ENCODE results near the gene SFXN3. TPM values are rescaled to one million over a fixed set of nuclear protein-coding genes. Genes with fewer than 3 reads are reported as not detected.

SFXN3 gene
- total and polyA plus RNA-seq, 2 of the 13 experiments (the other 11 are each of a cell fraction or from before 2014, with no cell fraction given): 16.8 to 71.5 TPM

DNA sequence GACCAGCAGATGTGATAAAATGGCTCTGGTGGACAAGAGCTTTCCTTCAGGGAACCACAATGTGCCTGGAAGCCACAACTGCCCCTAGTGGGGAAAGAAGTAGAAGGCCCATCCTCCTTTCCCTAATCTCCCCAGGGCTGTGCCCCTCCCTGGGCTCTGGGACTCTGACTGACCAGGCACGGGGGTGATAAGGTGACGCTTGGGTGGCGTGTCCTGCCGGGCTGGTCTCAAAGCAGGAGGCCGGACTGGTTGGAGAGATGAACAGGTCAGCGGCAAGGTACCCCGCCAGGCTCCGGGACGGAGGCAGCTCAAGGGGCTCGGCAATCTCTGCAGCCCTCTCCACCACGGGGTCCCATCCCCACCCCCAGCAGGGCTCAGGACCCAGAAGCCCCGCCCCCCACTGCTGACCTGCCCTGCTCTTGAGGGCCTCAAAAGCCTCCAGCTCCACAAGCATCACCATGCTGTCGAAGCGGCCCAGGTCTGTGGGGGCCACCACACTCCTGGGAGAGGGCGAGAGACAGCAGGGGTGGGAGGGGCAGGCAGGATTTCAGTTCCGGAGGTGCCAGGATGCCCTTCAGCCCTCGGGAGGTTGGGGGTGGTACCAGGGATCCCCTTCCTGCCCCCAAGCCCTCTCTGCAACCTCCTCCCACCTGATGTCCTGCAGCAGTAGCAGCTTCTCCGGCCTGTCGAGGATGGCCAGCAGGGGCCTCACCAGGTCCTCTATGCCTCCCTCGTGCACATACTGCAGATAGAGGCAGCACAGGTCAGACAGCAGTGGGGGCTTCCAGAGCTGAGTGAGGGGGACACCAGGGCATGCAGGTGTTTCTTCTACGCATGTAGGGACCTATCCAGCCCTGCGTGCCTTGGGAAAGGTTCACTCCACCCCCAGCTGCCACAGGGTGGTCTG lies 19.3 kb upstream of the SFXN3 start (continued):
- TF ChIP-seq, protein P1, sequence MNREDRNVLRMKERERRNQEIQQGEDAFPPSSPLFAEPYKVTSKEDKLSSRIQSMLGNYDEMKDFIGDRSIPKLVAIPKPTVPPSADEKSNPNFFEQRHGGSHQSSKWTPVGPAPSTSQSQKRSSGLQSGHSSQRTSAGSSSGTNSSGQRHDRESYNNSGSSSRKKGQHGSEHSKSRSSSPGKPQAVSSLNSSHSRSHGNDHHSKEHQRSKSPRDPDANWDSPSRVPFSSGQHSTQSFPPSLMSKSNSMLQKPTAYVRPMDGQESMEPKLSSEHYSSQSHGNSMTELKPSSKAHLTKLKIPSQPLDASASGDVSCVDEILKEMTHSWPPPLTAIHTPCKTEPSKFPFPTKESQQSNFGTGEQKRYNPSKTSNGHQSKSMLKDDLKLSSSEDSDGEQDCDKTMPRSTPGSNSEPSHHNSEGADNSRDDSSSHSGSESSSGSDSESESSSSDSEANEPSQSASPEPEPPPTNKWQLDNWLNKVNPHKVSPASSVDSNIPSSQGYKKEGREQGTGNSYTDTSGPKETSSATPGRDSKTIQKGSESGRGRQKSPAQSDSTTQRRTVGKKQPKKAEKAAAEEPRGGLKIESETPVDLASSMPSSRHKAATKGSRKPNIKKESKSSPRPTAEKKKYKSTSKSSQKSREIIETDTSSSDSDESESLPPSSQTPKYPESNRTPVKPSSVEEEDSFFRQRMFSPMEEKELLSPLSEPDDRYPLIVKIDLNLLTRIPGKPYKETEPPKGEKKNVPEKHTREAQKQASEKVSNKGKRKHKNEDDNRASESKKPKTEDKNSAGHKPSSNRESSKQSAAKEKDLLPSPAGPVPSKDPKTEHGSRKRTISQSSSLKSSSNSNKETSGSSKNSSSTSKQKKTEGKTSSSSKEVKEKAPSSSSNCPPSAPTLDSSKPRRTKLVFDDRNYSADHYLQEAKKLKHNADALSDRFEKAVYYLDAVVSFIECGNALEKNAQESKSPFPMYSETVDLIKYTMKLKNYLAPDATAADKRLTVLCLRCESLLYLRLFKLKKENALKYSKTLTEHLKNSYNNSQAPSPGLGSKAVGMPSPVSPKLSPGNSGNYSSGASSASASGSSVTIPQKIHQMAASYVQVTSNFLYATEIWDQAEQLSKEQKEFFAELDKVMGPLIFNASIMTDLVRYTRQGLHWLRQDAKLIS (CRISPR knock-in tag; IDR thresholded peaks at IDR 0.05): no peak
- TF ChIP-seq ZHX2 (IDR thresholded peaks at IDR 0.05; ENCODE audit: low read depth) (0 out of 2 replicates have a peak, but pooled peaks have one; percentile 18), ZHX2 (CRISPR knock-in tag; IDR thresholded peaks at IDR 0.05; ENCODE audit: borderline replicate concordance) (no peak), ZUFSP (CRISPR knock-in tag; IDR thresholded peaks at IDR 0.05; ENCODE audit: borderline replicate concordance) (no peak), ZBTB34 (CRISPR knock-in tag; IDR thresholded peaks at IDR 0.05) (no peak), PLRG1 (conservative IDR thresholded peaks at IDR 0.05) (no peak), ZNF572 (CRISPR knock-in tag; IDR thresholded peaks at IDR 0.05) (0 out of 2 replicates have a peak, but pooled peaks have one; percentile 18)
- TF ChIP-seq, protein P2, sequence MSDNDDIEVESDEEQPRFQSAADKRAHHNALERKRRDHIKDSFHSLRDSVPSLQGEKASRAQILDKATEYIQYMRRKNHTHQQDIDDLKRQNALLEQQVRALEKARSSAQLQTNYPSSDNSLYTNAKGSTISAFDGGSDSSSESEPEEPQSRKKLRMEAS (IDR thresholded peaks at IDR 0.05): peak; percentile 60; the same call in 1 of the 2 replicates
- TF ChIP-seq, protein P3, sequence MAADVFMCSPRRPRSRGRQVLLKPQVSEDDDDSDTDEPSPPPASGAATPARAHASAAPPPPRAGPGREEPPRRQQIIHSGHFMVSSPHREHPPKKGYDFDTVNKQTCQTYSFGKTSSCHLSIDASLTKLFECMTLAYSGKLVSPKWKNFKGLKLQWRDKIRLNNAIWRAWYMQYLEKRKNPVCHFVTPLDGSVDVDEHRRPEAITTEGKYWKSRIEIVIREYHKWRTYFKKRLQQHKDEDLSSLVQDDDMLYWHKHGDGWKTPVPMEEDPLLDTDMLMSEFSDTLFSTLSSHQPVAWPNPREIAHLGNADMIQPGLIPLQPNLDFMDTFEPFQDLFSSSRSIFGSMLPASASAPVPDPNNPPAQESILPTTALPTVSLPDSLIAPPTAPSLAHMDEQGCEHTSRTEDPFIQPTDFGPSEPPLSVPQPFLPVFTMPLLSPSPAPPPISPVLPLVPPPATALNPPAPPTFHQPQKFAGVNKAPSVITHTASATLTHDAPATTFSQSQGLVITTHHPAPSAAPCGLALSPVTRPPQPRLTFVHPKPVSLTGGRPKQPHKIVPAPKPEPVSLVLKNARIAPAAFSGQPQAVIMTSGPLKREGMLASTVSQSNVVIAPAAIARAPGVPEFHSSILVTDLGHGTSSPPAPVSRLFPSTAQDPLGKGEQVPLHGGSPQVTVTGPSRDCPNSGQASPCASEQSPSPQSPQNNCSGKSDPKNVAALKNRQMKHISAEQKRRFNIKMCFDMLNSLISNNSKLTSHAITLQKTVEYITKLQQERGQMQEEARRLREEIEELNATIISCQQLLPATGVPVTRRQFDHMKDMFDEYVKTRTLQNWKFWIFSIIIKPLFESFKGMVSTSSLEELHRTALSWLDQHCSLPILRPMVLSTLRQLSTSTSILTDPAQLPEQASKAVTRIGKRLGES (CRISPR knock-in tag; IDR thresholded peaks at IDR 0.05; ENCODE audit: borderline replicate concordance): no peak
